GM12874 (cell line): ENCODE measurements around the gene AGBL1.

ENCODE experiments used
- TF ChIP-seq, protein P1 (sequence below): IDR thresholded peaks from 2 replicates; pipeline ENCODE4 v1.5.1; 2011; ENCODE audit warnings: low read depth, mild to moderate bottlenecking, control low read depth, low read length, moderate library complexity; ENCODE audit not compliant: insufficient read depth

Gene AGBL1

DNA sequence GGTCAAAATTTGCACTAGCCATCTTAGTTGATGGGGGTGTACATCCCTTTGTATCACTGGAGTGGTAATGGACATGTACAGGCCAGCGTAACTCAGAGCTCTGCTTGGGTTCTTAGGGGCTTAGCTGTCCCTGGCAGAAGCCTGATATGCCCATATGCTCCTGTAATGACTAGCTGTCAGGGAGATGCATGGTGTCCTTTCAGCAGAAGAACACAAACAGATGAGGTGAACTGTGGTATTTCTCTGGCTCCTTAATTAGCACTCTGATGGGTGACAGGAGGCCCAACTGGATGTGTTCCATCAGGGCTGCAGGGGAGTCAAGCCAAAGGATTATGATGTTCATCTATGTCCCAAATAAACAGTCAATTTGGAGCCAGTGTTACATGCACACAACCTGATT is 774.5 kb downstream of the AGBL1 start:
- TF ChIP-seq, protein P1, sequence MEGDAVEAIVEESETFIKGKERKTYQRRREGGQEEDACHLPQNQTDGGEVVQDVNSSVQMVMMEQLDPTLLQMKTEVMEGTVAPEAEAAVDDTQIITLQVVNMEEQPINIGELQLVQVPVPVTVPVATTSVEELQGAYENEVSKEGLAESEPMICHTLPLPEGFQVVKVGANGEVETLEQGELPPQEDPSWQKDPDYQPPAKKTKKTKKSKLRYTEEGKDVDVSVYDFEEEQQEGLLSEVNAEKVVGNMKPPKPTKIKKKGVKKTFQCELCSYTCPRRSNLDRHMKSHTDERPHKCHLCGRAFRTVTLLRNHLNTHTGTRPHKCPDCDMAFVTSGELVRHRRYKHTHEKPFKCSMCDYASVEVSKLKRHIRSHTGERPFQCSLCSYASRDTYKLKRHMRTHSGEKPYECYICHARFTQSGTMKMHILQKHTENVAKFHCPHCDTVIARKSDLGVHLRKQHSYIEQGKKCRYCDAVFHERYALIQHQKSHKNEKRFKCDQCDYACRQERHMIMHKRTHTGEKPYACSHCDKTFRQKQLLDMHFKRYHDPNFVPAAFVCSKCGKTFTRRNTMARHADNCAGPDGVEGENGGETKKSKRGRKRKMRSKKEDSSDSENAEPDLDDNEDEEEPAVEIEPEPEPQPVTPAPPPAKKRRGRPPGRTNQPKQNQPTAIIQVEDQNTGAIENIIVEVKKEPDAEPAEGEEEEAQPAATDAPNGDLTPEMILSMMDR = no peak

DNA sequence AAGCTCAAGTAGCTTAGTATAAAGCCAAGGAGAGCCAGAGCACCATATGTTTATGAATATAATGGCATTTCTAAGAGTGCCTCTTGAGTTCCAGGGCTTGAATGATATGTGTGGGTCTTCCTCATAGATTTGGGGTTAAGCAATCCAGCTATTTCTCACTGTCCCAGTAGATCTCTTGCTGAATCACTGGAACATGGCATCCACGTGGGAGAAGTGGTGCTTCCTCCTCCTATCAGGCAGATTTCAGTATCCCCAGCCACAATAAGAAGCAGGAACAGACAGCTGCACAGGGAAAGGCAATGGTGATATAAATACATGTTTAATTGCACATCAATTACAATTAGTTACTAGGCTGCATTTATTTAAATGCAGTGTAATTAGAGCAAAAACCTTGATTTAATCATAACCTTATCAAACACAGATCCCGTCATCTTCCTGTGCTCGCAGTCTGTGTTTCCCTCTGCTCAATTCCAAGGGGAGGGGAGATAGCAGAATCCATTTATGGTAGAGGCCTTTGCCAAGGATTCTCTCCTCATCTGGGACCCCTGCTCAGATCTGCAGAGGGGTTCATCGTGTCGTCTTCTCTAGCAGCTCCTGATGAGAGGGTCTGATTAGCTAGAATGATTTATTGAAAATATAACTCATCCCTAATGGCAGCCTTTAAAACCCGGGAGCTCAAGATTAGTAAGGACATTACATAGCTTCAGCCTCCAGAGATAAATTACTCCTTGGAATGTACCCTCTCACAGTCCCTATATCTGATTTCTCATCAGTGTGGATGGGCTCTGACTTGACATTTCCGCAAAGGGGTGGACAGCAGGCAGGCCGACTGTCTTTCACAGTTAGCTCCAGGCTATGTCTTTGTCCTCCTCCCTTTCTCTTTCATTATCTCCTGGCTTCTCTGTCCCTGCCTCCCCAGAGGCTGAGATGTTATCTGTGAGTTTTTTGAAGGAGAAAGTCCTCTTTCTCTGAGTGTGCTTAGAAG is 775.9 kb downstream of the AGBL1 start:
- TF ChIP-seq, protein P1 = no peak

DNA sequence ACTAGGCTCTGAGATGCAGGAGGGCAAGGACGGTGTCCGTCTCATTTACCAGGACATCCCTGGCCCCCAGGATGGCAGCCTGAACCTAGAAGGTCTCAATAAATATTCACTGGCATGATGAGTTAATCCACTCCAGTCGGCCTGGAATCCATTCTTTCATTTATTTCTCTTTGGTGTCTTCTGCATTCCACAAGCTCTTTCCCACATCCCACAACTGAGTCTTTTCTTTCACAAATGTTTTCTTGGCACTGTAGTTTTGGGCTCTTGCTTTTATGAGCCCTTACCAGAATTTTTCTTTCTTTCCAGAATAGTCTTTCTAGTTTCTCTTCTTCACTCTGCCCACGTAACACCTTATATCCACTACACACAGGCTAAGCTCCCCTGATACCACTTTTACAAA is 778.0 kb downstream of the AGBL1 start:
- TF ChIP-seq, protein P1 = no peak

DNA sequence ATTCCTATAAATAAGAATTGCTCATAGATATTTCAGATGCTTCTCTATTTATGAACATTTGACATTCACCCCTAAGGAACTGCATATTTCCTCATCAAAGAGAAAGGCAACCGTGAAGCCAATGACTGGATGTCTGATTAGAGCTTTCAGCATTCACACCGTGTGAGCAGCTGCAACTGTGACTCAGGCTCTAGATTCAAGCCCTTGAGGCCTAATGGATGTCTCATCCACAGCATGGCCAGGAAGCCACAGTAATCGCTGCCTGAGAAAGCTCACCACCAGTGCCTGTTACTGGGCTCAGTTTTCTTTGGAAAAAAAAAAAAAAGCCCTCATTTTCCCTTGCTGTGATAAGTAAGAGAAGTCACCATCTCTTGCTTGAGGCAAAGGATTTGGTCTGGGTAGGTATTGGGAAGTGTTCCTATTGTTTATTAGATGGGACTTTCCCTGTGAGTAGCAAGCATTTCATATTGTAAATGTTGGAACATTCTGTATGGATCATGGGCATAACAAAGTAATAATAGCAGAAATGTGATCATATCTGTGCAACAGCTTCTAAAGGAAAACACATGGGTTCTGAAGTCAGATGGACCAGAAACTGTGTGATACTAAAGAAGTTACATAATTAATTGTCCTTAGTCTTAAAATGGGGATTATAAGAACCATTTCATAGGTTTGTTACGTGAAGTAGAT is 783.7 kb downstream of the AGBL1 start:
- TF ChIP-seq, protein P1 = no peak

DNA sequence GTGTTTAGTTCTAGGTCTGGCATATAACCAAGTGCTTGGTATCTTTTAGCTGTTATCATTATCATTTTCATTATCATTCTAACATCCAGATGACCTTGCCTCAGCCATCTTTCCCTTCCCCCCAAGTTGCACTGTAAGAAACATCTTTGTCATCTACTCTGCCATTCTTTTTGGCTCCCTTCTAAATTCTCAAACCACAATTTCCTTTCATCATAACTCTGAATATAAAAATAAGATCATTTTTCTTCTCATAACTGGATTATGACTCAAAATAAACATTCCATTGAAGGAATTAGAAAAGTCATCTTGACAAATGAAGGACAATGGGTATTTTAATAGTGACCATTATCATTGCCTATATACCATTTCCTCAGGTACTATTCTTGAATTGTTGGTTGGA is 786.2 kb downstream of the AGBL1 start:
- TF ChIP-seq, protein P1 = no peak

DNA sequence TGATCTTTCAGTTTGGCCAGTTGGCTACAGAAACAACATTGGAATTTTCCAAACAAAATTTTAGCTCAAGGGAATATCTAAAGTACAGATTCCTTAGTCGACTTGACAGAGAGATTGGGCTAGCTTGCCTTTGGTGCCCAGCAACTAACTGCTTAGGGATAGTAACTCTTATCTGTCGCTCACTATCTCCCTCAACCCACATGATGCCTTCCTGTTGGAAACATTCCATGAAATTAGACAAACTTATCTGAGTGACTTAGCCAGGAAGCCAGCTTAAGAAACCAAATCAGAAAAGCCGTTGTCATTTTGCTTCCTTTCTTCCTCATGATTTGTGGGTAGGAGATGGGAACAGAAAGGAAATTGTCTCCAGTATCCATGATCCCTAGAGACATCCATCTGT is 791.2 kb downstream of the AGBL1 start:
- TF ChIP-seq, protein P1 = no peak

DNA sequence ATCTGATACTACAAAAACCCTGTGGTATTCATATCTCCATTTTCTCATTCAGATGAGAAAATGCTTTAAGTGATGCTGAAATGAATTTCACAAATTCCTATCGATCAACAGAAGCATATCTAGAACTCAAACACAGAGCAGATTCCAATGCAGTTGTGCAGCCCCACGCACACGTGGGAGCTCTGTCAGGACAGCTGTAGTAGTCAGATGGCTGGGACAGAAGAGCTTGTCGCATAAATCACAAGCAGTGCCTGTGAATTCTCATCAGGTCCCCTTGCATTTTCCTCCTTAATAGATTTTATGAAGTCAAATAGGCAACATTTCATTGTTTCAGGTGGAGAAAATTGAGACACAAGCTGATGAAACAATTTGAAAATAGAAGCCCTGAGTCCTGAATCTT is 792.3 kb downstream of the AGBL1 start:
- TF ChIP-seq, protein P1 = no peak
